ENCODE results near the gene ZCCHC7.
"Not testable (repeated sequence)": the region's sequence is repeated elsewhere in the genome, so short reads cannot be mapped to it uniquely, and the experiment has no call there.

ZCCHC7 gene

DNA sequence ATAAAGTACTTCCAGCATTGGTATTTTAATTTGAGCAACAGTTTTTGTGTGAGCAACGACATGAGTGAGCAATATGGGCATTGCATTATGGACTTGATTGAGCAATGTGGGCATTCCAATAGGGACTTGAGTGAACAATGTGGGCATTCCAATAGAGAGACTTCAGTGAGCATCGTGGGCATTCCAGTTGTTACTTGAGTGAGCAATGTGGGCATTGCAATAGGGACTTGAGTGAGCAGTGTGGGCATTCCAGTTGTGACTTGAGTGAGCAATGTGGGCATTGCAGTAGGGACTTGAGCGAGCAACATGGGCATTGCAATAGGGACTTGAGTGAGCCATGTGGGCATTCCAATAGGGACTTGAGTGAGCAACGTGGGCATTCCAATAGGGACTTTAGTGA lies 52.2 kb downstream of the ZCCHC7 start:
- no peak for DNase-seq (ENCODE audit: low read depth in 4 of 4, low spot score in 1 of 4)

GRCh38 chr9:37174247-37174646 lies 53.9 kb downstream of the ZCCHC7 start:
- DNase-seq (ENCODE audit: low read depth in 4 of 4, low spot score in 1 of 4): no peak

- no peak for DNase-seq (ENCODE audit: low read depth in 4 of 4, low spot score in 1 of 4)
Measured at GRCh38 chr9:37178742-37179141, 58.4 kb downstream of the ZCCHC7 start.

GRCh38 chr9:37179576-37179975 lies 59.2 kb downstream of the ZCCHC7 start:
- no peak for DNase-seq (ENCODE audit: low read depth in 4 of 4, low spot score in 1 of 4)

DNA sequence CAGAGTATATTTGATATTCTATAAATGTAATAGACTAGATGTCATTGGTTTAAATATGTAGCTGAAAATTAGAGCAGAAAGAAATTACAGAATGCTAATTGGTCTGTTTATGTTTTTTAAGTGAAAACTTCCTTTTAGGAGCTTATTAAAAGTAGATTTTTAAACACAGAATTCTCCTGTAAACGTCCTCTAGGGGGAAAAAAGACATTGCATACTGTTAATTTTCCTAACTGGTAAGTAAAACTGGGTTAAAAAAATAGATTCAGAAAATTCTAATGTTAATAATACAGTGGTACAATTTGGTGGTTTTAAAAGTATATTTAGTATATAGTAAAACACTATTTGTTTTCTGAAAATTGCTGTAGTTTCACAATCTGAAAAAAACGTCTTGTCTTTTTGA lies 59.8 kb downstream of the ZCCHC7 start:
- DNase-seq (ENCODE audit: low read depth in 4 of 4, low spot score in 1 of 4): no peak

- no peak for DNase-seq (ENCODE audit: low read depth in 4 of 4, low spot score in 1 of 4)
Measured at GRCh38 chr9:37182718-37183117, 62.3 kb downstream of the ZCCHC7 start.

DNA sequence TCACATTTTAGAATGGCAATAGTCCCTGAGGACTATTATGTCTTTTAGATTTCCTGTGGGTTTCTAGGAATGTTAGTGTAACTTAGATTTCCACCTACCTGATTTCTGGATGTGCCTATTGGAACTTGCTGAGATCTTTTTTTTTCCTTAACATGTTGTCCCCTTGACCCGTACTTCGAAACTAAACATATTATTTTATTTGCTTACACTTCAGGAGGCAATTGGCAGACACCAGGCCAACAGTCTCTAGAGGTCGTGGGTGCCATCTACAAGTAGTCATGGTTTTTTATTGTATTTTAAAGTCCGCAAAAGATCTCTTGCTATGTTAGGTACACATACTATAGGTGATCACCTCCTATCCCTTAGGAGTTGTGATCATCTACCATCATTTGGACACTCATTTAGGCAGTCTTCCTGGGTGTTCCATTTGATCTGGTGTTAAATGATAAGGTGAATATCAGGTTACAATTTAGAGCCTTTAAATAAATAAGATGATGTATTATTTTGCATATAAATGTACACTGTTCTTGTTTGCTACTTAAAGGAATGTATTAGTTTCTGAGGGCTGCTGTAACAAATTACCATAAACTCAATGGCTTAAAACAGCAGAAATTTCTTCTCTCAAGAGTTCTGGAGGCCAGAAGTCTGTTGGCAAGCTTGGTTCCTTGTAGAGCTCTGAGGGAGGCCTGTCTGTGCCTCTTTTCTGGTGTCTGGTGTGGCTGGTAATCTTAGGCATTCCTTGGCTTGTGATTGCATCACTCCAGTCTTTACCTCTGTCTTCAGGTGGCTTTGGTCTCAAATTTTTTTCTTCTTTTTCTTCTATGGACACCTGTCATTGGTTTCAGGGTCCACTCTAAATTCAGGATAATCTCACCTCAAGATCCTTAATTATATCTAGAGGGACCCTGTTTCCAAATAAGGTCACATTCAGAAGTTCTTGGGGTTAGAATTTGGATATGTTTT lies 64.8 kb downstream of the ZCCHC7 start:
- no peak for DNase-seq (ENCODE audit: low read depth in 4 of 4, low spot score in 1 of 4)

DNA sequence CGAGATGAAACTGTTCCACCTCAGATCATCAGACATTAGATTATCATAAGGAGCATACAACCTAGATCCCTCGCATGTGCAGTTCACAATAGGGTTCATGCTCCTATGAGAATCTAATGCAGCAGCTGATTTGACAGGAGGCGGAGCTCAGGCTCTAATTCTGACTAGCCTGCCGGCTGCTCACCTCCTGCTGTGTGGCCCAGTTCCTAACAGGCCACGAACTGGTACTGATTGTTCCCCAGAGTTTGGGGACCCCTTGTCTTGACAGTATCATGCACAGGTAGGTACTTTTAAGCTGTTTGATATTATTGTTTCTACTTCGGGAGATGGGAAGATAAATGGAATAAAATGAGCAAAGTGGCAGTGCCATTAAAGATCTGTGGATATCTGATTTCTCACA lies 66.9 kb downstream of the ZCCHC7 start:
- no peak for DNase-seq (ENCODE audit: low read depth in 4 of 4, low spot score in 1 of 4)

- no peak for DNase-seq (ENCODE audit: low read depth in 4 of 4, low spot score in 1 of 4)
Measured at GRCh38 chr9:37187713-37188439, 67.5 kb downstream of the ZCCHC7 start.

DNA sequence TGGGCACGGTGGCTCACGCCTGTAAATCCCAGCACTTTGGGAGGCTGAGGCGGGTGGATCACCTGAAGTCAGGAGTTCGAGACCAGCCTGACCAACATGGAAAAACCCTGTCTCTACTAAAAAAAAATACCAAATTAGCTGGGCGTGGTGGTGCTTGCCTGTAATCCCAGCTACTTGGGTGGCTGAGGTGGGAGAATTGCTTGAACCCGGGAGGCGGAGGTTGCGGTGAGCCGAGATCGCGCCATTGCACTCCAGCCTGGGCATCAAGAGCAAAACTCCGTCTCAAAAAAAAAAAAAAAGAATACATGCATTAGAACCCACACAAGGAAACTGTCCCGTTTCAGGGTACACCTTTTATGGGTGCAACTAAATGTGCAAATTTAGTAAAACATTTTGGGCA lies 70.4 kb downstream of the ZCCHC7 start:
- not testable (repeated sequence) for DNase-seq (ENCODE audit: low read depth in 4 of 4, low spot score in 1 of 4)

- DNase-seq (ENCODE audit: low read depth in 4 of 4, low spot score in 1 of 4): no peak
Measured at GRCh38 chr9:37191403-37192089, 71.2 kb downstream of the ZCCHC7 start.

DNA sequence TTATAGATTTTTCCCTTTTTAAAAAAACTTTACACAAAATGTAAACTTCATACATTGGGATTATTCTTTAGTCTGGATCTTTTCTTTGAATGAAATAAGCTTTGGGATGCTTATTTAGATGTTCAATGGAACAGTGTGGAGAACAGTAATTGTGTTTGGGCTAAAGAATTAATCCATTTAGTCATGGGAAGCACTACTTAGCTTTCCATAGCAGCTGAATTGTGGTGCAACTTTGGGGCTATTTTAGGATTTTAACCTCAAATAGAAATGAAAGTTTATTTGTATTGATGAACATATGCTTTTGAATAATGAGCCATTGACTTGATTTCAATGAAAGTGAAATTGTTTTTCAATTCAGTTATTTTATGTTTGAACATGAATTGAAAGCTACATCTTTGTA lies 72.4 kb downstream of the ZCCHC7 start:
- no peak for DNase-seq (ENCODE audit: low read depth in 4 of 4, low spot score in 1 of 4)

- DNase-seq (ENCODE audit: low read depth in 4 of 4, low spot score in 1 of 4): no peak
Measured at GRCh38 chr9:37197158-37198038, 77.0 kb downstream of the ZCCHC7 start.

GRCh38 chr9:37198039-37198729 lies 77.8 kb downstream of the ZCCHC7 start:
- DNase-seq (ENCODE audit: low read depth in 4 of 4, low spot score in 1 of 4): no peak

DNA sequence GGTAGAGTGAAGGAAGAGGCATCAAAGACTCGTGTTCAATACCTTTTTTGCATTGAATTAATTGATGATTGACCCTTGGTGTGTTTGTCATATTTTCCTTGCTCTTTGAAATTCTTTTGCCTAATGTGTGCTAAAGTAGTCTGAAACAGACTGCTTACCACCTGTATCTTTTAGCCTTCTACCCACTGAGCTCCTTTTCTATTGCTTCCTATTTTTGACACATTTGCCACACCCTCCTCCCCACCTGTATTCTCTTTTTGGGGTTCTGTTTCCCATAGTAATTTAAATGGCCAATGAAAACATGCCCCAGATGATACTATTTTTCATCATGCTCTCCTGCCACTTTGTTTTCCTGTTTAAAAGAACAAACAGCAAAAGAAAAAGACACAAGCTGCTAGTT lies 78.5 kb downstream of the ZCCHC7 start:
- DNase-seq (ENCODE audit: low read depth in 4 of 4, low spot score in 1 of 4): no peak

- DNase-seq (ENCODE audit: low read depth in 4 of 4, low spot score in 1 of 4): no peak
Measured at GRCh38 chr9:37200433-37201005, 80.1 kb downstream of the ZCCHC7 start.

DNA sequence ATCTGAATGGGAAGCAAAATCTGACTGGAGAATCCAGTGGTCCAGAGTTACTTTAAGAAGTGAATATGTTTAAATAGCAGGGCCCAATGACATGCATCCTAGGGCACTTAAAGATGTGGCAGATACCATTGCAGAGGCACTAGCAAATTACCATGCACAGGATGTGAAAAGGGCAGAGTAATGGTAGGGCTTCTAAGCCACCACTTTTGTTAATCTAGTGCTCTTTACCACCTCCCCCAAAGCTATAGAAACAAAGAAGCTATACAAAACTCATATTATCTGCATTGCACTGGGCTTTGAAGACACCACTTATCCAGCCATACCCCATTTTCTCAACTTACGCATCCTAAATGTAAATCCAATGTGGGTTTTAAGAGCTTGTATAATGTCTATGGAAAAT lies 81.2 kb downstream of the ZCCHC7 start:
- no peak for DNase-seq (ENCODE audit: low read depth in 4 of 4, low spot score in 1 of 4)

DNA sequence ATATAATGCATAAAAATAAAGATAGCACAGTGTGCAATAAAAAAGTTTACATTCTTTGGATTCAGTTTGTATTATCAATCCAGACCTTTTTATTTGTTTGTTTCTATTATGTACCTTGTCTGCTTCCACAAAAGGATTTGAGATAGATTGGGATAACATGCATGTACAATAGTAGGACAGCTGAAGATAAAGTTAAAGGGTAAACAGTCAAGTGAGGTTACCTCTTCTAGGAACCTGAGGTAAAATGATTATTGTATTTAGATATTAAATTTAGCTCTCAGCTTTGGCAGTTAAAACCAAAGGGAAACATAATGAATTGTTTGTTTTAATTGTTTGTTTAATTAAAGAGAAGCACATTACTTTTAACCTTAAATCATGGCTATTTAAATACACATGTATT lies 81.7 kb downstream of the ZCCHC7 start:
- DNase-seq (ENCODE audit: low read depth in 4 of 4, low spot score in 1 of 4): no peak

- not testable (repeated sequence) for DNase-seq (ENCODE audit: low read depth in 4 of 4, low spot score in 1 of 4)
Measured at GRCh38 chr9:37203456-37203855, 83.1 kb downstream of the ZCCHC7 start.

- DNase-seq (ENCODE audit: low read depth in 4 of 4, low spot score in 1 of 4): no peak
Measured at GRCh38 chr9:37206121-37206620, 85.8 kb downstream of the ZCCHC7 start.

All from stimulated activated CD4-positive, alpha-beta T cell treated with anti-CD3 and anti-CD28 coated beads, Interleukin-1b, Interleukin-23, amount 100 ng/mL, for 24 hours (primary cell).